ENCODE results near the gene LMNA. TPM values are rescaled to one million over a fixed set of nuclear protein-coding genes. Genes with fewer than 3 reads are reported as not detected.

LMNA gene
- total RNA-seq, 1 experiment from 2014 or later, result 499 TPM

- Mint-ChIP-seq H3K4me1 (ENCODE audit: low read depth, unreplicated experiment) (no peaks in the 10 kb centered on the region), H3K27ac (ENCODE audit: unreplicated experiment) (no peak overlapping the region), H3K9me3 (ENCODE audit: low read depth, unreplicated experiment) (no peaks in the 10 kb centered on the region), H3K27me3 (ENCODE audit: unreplicated experiment) (no peaks in the 10 kb centered on the region), H3K36me3 (ENCODE audit: insufficient read depth, unreplicated experiment) (peaks cover 22% of the 10 kb centered on the region), H3K4me3 (ENCODE audit: low read depth, unreplicated experiment) (no peak overlapping the region)
- BruUV-seq (replicated peaks), result no TSS peak
- intact Hi-C loops (cut with micrococcal nuclease; ENCODE audit: unreplicated experiment), result no loop called here
- no peak for DNase-seq
- CTCF ChIA-PET, result interaction anchor here (0.6 to 0.7 kb wide), 2 partner anchors 8 to 110 kb away, joined by 3 read pairs; no protein-coding TSS in a partner anchor
- no peak for TF ChIP-seq CTCF (IDR thresholded peaks at IDR 0.05; ENCODE audit: unreplicated experiment)
These were observed 41.3 kb upstream of the LMNA start for GRCh38 chr1:156073110-156073687.

GRCh38 chr1:156073740-156074139 is 40.8 kb upstream of the LMNA start:
- intact Hi-C loops (cut with micrococcal nuclease; ENCODE audit: unreplicated experiment), result no loop called here
- Mint-ChIP-seq H3K36me3 (ENCODE audit: insufficient read depth, unreplicated experiment) (peaks cover 16% of the 10 kb centered on the region), H3K4me3 (ENCODE audit: low read depth, unreplicated experiment) (no peak overlapping the region), H3K27me3 (ENCODE audit: unreplicated experiment) (no peaks in the 10 kb centered on the region), H3K9me3 (ENCODE audit: low read depth, unreplicated experiment) (no peaks in the 10 kb centered on the region), H3K4me1 (ENCODE audit: low read depth, unreplicated experiment) (no peaks in the 10 kb centered on the region), H3K27ac (ENCODE audit: unreplicated experiment) (no peak overlapping the region)
- no peak for TF ChIP-seq CTCF (IDR thresholded peaks at IDR 0.05; ENCODE audit: unreplicated experiment)
- CTCF ChIA-PET, result interaction anchor here (0.7 kb wide), 1 partner anchor 9 kb away, joined by 3 read pairs; no protein-coding TSS in a partner anchor
- no peak for DNase-seq
- BruUV-seq (replicated peaks), result no TSS peak

GRCh38 chr1:156074661-156075060 is 39.9 kb upstream of the LMNA start:
- no peaks in the 10 kb centered on the region for H3K4me1 Mint-ChIP-seq (ENCODE audit: low read depth, unreplicated experiment)
- no peak overlapping the region for H3K27ac Mint-ChIP-seq (ENCODE audit: unreplicated experiment)
- no peak overlapping the region for H3K4me3 Mint-ChIP-seq (ENCODE audit: low read depth, unreplicated experiment)
- CTCF ChIA-PET, result interaction anchor here (1.4 kb wide), 1 partner anchor 8 kb away, joined by 3 read pairs; no protein-coding TSS in a partner anchor
- no peak for DNase-seq
- no peaks in the 10 kb centered on the region for H3K9me3 Mint-ChIP-seq (ENCODE audit: low read depth, unreplicated experiment)
- TF ChIP-seq CTCF (IDR thresholded peaks at IDR 0.05; ENCODE audit: unreplicated experiment), result no peak
- H3K27me3 Mint-ChIP-seq (ENCODE audit: unreplicated experiment), result no peaks in the 10 kb centered on the region
- BruUV-seq (replicated peaks), result no TSS peak
- intact Hi-C loops (cut with micrococcal nuclease; ENCODE audit: unreplicated experiment), result no loop called here
- H3K36me3 Mint-ChIP-seq (ENCODE audit: insufficient read depth, unreplicated experiment), result peaks cover 15% of the 10 kb centered on the region

GRCh38 chr1:156075162-156075561 is 39.3 kb upstream of the LMNA start:
- no TSS peak for BruUV-seq (replicated peaks)
- intact Hi-C loops (cut with micrococcal nuclease; ENCODE audit: unreplicated experiment), result no loop called here
- Mint-ChIP-seq H3K9me3 (ENCODE audit: low read depth, unreplicated experiment) (no peaks in the 10 kb centered on the region), H3K36me3 (ENCODE audit: insufficient read depth, unreplicated experiment) (peaks cover 14% of the 10 kb centered on the region), H3K4me3 (ENCODE audit: low read depth, unreplicated experiment) (no peak overlapping the region), H3K27me3 (ENCODE audit: unreplicated experiment) (no peaks in the 10 kb centered on the region), H3K4me1 (ENCODE audit: low read depth, unreplicated experiment) (no peaks in the 10 kb centered on the region), H3K27ac (ENCODE audit: unreplicated experiment) (no peak overlapping the region)
- TF ChIP-seq CTCF (IDR thresholded peaks at IDR 0.05; ENCODE audit: unreplicated experiment), result no peak
- no peak for DNase-seq
- CTCF ChIA-PET, result interaction anchor here (1.4 kb wide), 1 partner anchor 9 kb away, joined by 3 read pairs; no protein-coding TSS in a partner anchor
